CD14-positive monocyte (primary cell): ENCODE measurements around the gene PMM2. TPM values are rescaled to one million over a fixed set of nuclear protein-coding genes. Genes with fewer than 3 reads are reported as not detected.
A peak's percentile ranks its signal among the peaks of the same experiment; 100 is the strongest.

Experiments
- DNase-seq, 3 donors: peaks; one replicate each; pipeline ENCODE4 v3.0.0-alpha.2; 2011 to 2022
- H2AFZ ChIP-seq: 2 replicates; pipeline ENCODE4 v1.6.0; 2012; ENCODE audit warnings: mild to moderate bottlenecking, low read depth, low read length, inconsistent platforms; ENCODE audit not compliant: insufficient read depth, poor library complexity, severe bottlenecking
- H3K27ac ChIP-seq, 2 donors: 1 replicate in 1 of 2; 2 replicates in 1 of 2; pipeline ENCODE4 v1.5.1; 2012 to 2013; ENCODE audit warnings: low read length in 2 of 2, control low read depth in 1 of 2, inconsistent platforms in 1 of 2, low read depth in 1 of 2, mild to moderate bottlenecking in 1 of 2
- H3K27me3 ChIP-seq, 2 donors: one replicate each; pipeline versions ENCODE4 v1.6.0 to v1.6.1; 2011 to 2013; ENCODE audit warnings: low read length in 2 of 2; ENCODE audit not compliant: control insufficient read depth in 2 of 2, insufficient read depth in 2 of 2
- H3K36me3 ChIP-seq, 2 donors: replicated peaks in 1 of 2; 1 replicate in 1 of 2; 2 replicates in 1 of 2; pipeline versions ENCODE4 v1.5.1 to v1.6.1; 2012 to 2013; ENCODE audit warnings: low read length in 2 of 2, control low read depth in 1 of 2, inconsistent platforms in 1 of 2, mild to moderate bottlenecking in 1 of 2; ENCODE audit not compliant: insufficient read depth in 2 of 2, control insufficient read depth in 1 of 2
- H3K4me1 ChIP-seq, 2 donors: 1 replicate in 1 of 2; 2 replicates in 1 of 2; pipeline versions ENCODE4 v1.5.1 to v1.6.1; 2012 to 2013; ENCODE audit warnings: low read length in 2 of 2, control low read depth in 1 of 2, inconsistent platforms in 1 of 2, mild to moderate bottlenecking in 1 of 2, moderate library complexity in 1 of 2; ENCODE audit not compliant: insufficient read depth in 2 of 2, control insufficient read depth in 1 of 2
- H3K4me2 ChIP-seq: replicated peaks from 2 replicates; pipeline ENCODE3; 2012; ENCODE audit warnings: low read length, moderate library complexity, mild to moderate bottlenecking; ENCODE audit not compliant: poor library complexity, severe bottlenecking; ENCODE audit errors: extremely low read depth
- H3K4me3 ChIP-seq, 3 experiments: fragments of 200-600 bp in 1 of 3; sonication (generic) in 1 of 3; replicated peaks in 1 of 3; 1 replicate in 2 of 3; 2 replicates in 1 of 3; pipeline ENCODE4 v1.5.1; 2011 to 2013; ENCODE audit warnings: low read length in 3 of 3, mild to moderate bottlenecking in 3 of 3, control low read depth in 2 of 3, low read depth in 2 of 3, inconsistent platforms in 1 of 3, moderate library complexity in 1 of 3
- H3K79me2 ChIP-seq: 2 replicates; pipeline ENCODE4 v1.6.0; 2012; ENCODE audit warnings: mild to moderate bottlenecking, control low read depth, inconsistent platforms, low read length, moderate library complexity; ENCODE audit not compliant: insufficient read depth
- H3K9ac ChIP-seq: 2 replicates; pipeline ENCODE4 v1.6.0; 2017; ENCODE audit warnings: low read length, mild to moderate bottlenecking; ENCODE audit not compliant: insufficient read depth, poor library complexity, severe bottlenecking
- H3K9me3 ChIP-seq, 2 donors: replicated peaks in 1 of 2; 1 replicate in 1 of 2; 2 replicates in 1 of 2; pipeline versions ENCODE4 v1.5.1 to v1.6.1; 2012 to 2013; ENCODE audit warnings: low read length in 2 of 2, control low read depth in 1 of 2; ENCODE audit not compliant: control insufficient read depth in 1 of 2, insufficient read depth in 1 of 2
- H4K20me1 ChIP-seq: 2 replicates; pipeline ENCODE4 v1.6.0; 2012; ENCODE audit warnings: mild to moderate bottlenecking, low read length, control low read depth, moderate library complexity; ENCODE audit not compliant: insufficient read depth
- H3K27ac Mint-ChIP-seq, 7 donors: one replicate each; pipeline ENCODE4 v1.8.0; 2020; ENCODE audit warnings: mild to moderate bottlenecking in 7 of 7, mixed read lengths in 7 of 7, moderate library complexity in 6 of 7, inconsistent platforms in 2 of 7
- H3K27me3 Mint-ChIP-seq, 3 donors: one replicate each; pipeline ENCODE4 v1.8.0; 2021 to 2022; ENCODE audit warnings: low read depth in 3 of 3, mild to moderate bottlenecking in 3 of 3, mixed read lengths in 3 of 3, moderate library complexity in 3 of 3, inconsistent platforms in 1 of 3
- H3K36me3 Mint-ChIP-seq, 2 donors: one replicate each; pipeline ENCODE4 v1.8.0; 2020; ENCODE audit warnings: mixed read lengths in 2 of 2, inconsistent platforms in 1 of 2, mild to moderate bottlenecking in 1 of 2
- H3K4me1 Mint-ChIP-seq: one replicate; pipeline ENCODE4 v1.8.0; 2020; ENCODE audit warnings: mild to moderate bottlenecking, mixed read lengths
- H3K4me3 Mint-ChIP-seq, 2 donors: one replicate each; pipeline ENCODE4 v1.8.0; 2020; ENCODE audit warnings: mild to moderate bottlenecking in 2 of 2, mixed read lengths in 2 of 2, moderate library complexity in 1 of 2
- H3K9me3 Mint-ChIP-seq, 7 donors: one replicate each; pipeline ENCODE4 v1.8.0; 2020 to 2022; ENCODE audit warnings: mixed read lengths in 7 of 7, mild to moderate bottlenecking in 6 of 7, moderate library complexity in 6 of 7, inconsistent platforms in 2 of 7
- WGBS: methylation state at CpG from one replicate; pipeline ENCODE4 v1.1.5; 2013; ENCODE audit warnings: missing lambda C conversion rate; ENCODE audit not compliant: insufficient coverage; 5-methylcytosine and 5-hydroxymethylcytosine counted together
- intact Hi-C, 2 donors: fragments of 100-400 bp; cut with micrococcal nuclease; formaldehyde crosslinking; loops; one replicate each; pipeline versions ENCODE4 v1.15.0 to v1.15.1; 2023
- polyA plus RNA-seq, 3 donors: library from polyadenylated mRNA; depleted of rRNA in 1 of 3; unstranded in 2 of 3; stranded (reverse) in 1 of 3; fragments of 300-500 nt in 2 of 3; fragments of >200 nt in 1 of 3; fragmentation: Illumina TruSeq in 2 of 3; gene quantifications; 1 replicate in 2 of 3; 2 replicates in 1 of 3; pipeline ENCODE4 v1.2.3, GENCODE V29; 2012 to 2021
- TF ChIP-seq, protein P1 (sequence below): fragments of 200-600 bp; IDR thresholded peaks from one replicate; pipeline ENCODE4 v1.8.0; 2022; ENCODE audit warnings: antibody characterized with exemption, mild to moderate bottlenecking

Gene PMM2
- polyA plus RNA-seq, 3 donors = 15.2 to 22.9 (median 17.8) TPM

DNA sequence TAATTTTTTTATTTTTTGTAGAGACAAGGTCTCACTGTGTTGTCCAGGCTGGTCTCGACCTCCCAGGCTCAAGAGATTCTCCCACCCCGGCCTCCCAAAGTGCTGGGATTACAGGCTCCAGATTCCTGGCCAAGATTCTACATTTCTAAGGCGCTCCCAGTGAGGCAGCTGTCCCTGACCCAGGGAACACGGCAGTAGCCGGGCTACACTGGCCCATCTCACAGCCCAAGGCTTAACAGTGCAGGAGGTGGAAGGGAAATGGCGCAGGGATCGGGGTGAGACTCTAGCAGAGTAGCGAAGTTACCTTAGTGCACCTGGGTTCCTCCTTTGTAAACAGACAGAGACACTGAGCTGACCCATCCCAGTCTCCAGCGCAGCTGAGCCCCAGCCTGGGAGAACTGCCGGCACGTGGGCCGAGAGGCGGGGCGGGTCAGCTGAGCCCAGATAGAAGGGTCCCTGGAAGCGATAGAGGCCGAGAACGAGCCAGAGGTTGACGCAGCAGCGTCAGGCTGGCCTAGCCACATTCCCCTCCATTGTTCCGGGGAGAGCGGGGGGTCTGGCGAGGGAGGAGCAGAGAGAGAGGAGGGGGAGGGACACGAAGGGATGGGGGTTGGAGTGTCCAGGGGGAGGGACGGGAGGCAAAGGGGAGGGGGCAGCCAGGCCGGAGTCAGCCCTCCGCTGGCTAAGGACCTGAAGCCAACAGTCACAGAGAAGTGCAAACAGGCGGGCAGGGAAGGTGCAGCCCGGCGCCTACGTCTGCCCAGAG, 68.7 kb downstream of the PMM2 start:
- intact Hi-C loops = loop anchor here (5.0 to 10.0 kb wide), 2 partner anchors 69 to 192 kb away; partner anchors contain the start of genes ABAT (in 1 of the 2), PMM2 (in 1 of the 2) and TMEM186 (in 1 of the 2)
- Histone ChIP-seq H3K9me3 (no peaks in the 10 kb centered on the region), H3K4me3 (no peak overlapping the region), H3K79me2 (peaks cover 68% of the 10 kb centered on the region), H3K4me2 (peak overlapping the region; percentile 78), H2AFZ (no peak overlapping the region), H3K36me3 (no peaks in the 10 kb centered on the region), H3K4me1 (peaks cover 36 to 50% of the 10 kb centered on the region in 2 donors), H3K27me3 (no peaks in the 10 kb centered on the region), H4K20me1 (peaks cover 72% of the 10 kb centered on the region), H3K9ac (no peak overlapping the region), H3K27ac (no peak overlapping the region)
- H3K4me1 Mint-ChIP-seq = peaks cover 52% of the 10 kb centered on the region
- H3K36me3 Mint-ChIP-seq = peaks cover 2 to 5% of the 10 kb centered on the region in 2 donors
- no peaks in the 10 kb centered on the region for H3K9me3 Mint-ChIP-seq
- H3K27me3 Mint-ChIP-seq = peaks cover 0 to 3% (median 2%) of the 10 kb centered on the region in 3 donors
- DNase-seq = no peak
- peak overlapping the region in 1 of 2 donors; percentile 31 for H3K4me3 Mint-ChIP-seq
- TF ChIP-seq, protein P1, sequence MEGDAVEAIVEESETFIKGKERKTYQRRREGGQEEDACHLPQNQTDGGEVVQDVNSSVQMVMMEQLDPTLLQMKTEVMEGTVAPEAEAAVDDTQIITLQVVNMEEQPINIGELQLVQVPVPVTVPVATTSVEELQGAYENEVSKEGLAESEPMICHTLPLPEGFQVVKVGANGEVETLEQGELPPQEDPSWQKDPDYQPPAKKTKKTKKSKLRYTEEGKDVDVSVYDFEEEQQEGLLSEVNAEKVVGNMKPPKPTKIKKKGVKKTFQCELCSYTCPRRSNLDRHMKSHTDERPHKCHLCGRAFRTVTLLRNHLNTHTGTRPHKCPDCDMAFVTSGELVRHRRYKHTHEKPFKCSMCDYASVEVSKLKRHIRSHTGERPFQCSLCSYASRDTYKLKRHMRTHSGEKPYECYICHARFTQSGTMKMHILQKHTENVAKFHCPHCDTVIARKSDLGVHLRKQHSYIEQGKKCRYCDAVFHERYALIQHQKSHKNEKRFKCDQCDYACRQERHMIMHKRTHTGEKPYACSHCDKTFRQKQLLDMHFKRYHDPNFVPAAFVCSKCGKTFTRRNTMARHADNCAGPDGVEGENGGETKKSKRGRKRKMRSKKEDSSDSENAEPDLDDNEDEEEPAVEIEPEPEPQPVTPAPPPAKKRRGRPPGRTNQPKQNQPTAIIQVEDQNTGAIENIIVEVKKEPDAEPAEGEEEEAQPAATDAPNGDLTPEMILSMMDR = no peak
- WGBS = 90% methylated on average over 25 of the region's 30 CpGs
- H3K27ac Mint-ChIP-seq = peak overlapping the region in 1 of 7 donors; percentile 41

- peak overlapping the region; percentile 93 to 96 for H3K4me3 Mint-ChIP-seq
- intact Hi-C loops = loop anchor here (5.0 to 10.0 kb wide), 2 partner anchors 70 to 192 kb away; partner anchors contain the start of genes ABAT (in 1 of the 2), PMM2 (in 1 of the 2) and TMEM186 (in 1 of the 2)
- no peak for DNase-seq
- TF ChIP-seq, protein P1 = no peak
- Histone ChIP-seq H3K9ac (peak overlapping the region; percentile 73), H3K27me3 (no peaks in the 10 kb centered on the region), H3K9me3 (no peaks in the 10 kb centered on the region), H2AFZ (no peak overlapping the region), H3K27ac (no peak overlapping the region), H3K79me2 (peaks cover 63% of the 10 kb centered on the region), H3K36me3 (no peaks in the 10 kb centered on the region), H4K20me1 (peaks cover 67% of the 10 kb centered on the region), H3K4me3 (peak overlapping the region in 2 of 3 experiments; percentile 83 to 90), H3K4me1 (peaks cover 38 to 56% of the 10 kb centered on the region in 2 donors), H3K4me2 (peak overlapping the region; percentile 78)
- H3K27ac Mint-ChIP-seq = peak overlapping the region in 3 of 7 donors; percentile 70 to 77 (median 71)
- H3K4me1 Mint-ChIP-seq = peaks cover 54% of the 10 kb centered on the region
- H3K27me3 Mint-ChIP-seq = peaks cover 0 to 3% (median 2%) of the 10 kb centered on the region in 3 donors
- peaks cover 2 to 5% of the 10 kb centered on the region in 2 donors for H3K36me3 Mint-ChIP-seq
- 61% methylated on average over 15 of the region's 16 CpGs for WGBS
- H3K9me3 Mint-ChIP-seq = no peaks in the 10 kb centered on the region
Measured at GRCh38 chr16:8866884-8867215, 69.2 kb downstream of the PMM2 start.
